ENCODE data around the gene MYOG.

- no peak for TF ChIP-seq CTCF (IDR thresholded peaks at IDR 0.05; ENCODE audit: low read depth, low read length)
- no peak for TF ChIP-seq MAX (IDR thresholded peaks at IDR 0.05; ENCODE audit: low read depth, low read length)
- TF ChIP-seq POLR2A (IDR thresholded peaks at IDR 0.05; ENCODE audit: extremely low read depth, insufficient read length), result no peak
Measured at GRCh38 chr1:203072002-203072602, 13.7 kb downstream of the MYOG start.

Data from NB4 (cell line).